ENCODE measurements around the gene RPL18. TPM values are rescaled to one million over a fixed set of nuclear protein-coding genes. Genes with fewer than 3 reads are reported as not detected.

Gene RPL18
- total RNA-seq, 1 donor from 2014 or later, result 1,683 TPM

DNA sequence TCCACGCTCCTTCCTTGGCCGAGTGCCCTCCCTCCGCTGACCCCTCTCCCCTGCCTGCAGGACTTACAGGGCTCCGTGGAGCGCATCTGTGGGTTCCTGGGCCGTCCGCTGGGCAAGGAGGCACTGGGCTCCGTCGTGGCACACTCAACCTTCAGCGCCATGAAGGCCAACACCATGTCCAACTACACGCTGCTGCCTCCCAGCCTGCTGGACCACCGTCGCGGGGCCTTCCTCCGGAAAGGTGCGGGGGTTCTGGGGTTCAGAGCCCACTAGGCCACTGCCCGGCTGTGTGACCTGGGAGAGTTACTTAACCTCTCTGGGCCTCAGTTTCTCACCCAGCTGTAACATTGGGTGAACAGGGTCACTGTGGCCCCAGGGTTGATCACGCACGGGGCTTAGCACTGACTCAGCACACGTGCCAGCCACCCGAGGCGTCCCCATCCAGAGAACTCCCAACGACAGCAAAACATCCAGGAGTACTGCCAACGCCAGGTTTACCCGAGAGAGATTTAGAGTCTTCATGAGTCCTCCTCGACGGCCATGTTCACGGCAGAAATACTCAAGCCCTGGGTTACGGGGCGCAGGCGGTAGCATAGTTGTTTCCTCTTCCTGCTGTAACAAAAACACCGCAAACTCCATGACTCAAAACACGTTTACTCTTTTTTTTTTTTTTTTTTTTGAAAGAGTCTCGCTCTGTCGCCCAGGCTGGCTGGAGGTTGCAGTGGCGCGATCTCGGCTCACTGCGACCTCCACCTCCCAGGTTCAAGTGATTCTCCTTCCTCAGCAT lies 22.1 kb downstream of the RPL18 start:
- DNase-seq (ENCODE audit: low spot score), result no peak
- no peaks in the 10 kb centered on the region for H3K4me1 Mint-ChIP-seq (ENCODE audit: unreplicated experiment)
- H3K27ac Mint-ChIP-seq (ENCODE audit: unreplicated experiment), result no peak overlapping the region
- TF ChIP-seq, protein P1, sequence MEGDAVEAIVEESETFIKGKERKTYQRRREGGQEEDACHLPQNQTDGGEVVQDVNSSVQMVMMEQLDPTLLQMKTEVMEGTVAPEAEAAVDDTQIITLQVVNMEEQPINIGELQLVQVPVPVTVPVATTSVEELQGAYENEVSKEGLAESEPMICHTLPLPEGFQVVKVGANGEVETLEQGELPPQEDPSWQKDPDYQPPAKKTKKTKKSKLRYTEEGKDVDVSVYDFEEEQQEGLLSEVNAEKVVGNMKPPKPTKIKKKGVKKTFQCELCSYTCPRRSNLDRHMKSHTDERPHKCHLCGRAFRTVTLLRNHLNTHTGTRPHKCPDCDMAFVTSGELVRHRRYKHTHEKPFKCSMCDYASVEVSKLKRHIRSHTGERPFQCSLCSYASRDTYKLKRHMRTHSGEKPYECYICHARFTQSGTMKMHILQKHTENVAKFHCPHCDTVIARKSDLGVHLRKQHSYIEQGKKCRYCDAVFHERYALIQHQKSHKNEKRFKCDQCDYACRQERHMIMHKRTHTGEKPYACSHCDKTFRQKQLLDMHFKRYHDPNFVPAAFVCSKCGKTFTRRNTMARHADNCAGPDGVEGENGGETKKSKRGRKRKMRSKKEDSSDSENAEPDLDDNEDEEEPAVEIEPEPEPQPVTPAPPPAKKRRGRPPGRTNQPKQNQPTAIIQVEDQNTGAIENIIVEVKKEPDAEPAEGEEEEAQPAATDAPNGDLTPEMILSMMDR (IDR thresholded peaks at IDR 0.05; ENCODE audit: unreplicated experiment), result no peak
- no peak overlapping the region for H3K4me3 Mint-ChIP-seq (ENCODE audit: unreplicated experiment)
- no peaks in the 10 kb centered on the region for H3K36me3 Mint-ChIP-seq (ENCODE audit: low read depth, unreplicated experiment)
- H3K27me3 Mint-ChIP-seq (ENCODE audit: unreplicated experiment), result peaks cover 7% of the 10 kb centered on the region
- no peaks in the 10 kb centered on the region for H3K9me3 Mint-ChIP-seq (ENCODE audit: unreplicated experiment)

DNA sequence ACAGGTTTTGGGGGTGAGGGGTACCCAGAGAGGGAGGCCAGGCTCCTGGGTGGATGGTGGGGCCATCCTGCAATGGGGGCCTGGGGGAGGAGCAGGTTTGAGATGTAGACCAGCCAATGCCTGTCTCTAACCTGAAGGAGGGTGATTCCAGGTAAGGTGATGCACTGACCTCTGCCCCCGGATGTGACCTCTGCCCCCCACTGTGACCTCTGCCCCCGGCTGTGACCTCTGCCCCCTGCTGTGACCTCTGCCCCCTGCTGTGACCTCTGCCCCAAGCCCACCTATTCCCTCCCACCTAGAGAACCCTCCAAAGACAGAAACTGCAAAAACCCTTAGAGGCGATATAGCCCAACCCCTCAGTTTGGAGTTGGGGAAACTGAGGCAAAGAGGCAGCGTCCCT lies 22.7 kb downstream of the RPL18 start:
- TF ChIP-seq, protein P1 (IDR thresholded peaks at IDR 0.05; ENCODE audit: unreplicated experiment), result no peak

DNA sequence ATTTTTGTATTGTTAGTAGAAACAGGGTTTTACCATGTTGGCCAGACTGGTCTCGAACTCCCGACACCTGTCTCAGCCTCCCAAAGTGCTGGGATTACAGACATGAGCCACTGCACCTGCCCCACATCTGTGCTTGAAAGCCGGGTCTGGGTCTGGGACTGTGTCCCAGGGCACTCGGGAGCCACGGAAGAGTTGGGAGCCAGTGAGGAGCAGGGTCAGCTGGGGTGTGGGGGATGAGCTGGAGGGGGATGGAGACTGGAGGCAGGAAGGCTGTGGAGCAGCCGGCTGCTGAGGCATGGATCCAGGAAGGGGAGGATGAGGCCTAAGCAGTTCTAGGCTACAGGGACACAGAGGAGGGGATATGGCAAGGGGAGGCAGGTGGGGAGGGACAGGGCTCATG lies 23.1 kb downstream of the RPL18 start:
- H3K9me3 Mint-ChIP-seq (ENCODE audit: unreplicated experiment), result no peaks in the 10 kb centered on the region
- H3K27me3 Mint-ChIP-seq (ENCODE audit: unreplicated experiment), result peaks cover 9% of the 10 kb centered on the region
- H3K36me3 Mint-ChIP-seq (ENCODE audit: low read depth, unreplicated experiment), result no peaks in the 10 kb centered on the region
- H3K27ac Mint-ChIP-seq (ENCODE audit: unreplicated experiment), result no peak overlapping the region
- TF ChIP-seq, protein P1 (IDR thresholded peaks at IDR 0.05; ENCODE audit: unreplicated experiment), result no peak
- DNase-seq (ENCODE audit: low spot score), result no peak
- no peak overlapping the region for H3K4me3 Mint-ChIP-seq (ENCODE audit: unreplicated experiment)
- no peaks in the 10 kb centered on the region for H3K4me1 Mint-ChIP-seq (ENCODE audit: unreplicated experiment)

More for the DNA sequence above, 22.7 kb downstream of the RPL18 start:
- H3K27me3 Mint-ChIP-seq (ENCODE audit: unreplicated experiment), result peaks cover 9% of the 10 kb centered on the region
- no peaks in the 10 kb centered on the region for H3K36me3 Mint-ChIP-seq (ENCODE audit: low read depth, unreplicated experiment)
- H3K4me1 Mint-ChIP-seq (ENCODE audit: unreplicated experiment), result no peaks in the 10 kb centered on the region
- no peak overlapping the region for H3K27ac Mint-ChIP-seq (ENCODE audit: unreplicated experiment)
- no peak for DNase-seq (ENCODE audit: low spot score)
- no peak overlapping the region for H3K4me3 Mint-ChIP-seq (ENCODE audit: unreplicated experiment)
- no peaks in the 10 kb centered on the region for H3K9me3 Mint-ChIP-seq (ENCODE audit: unreplicated experiment)

DNA sequence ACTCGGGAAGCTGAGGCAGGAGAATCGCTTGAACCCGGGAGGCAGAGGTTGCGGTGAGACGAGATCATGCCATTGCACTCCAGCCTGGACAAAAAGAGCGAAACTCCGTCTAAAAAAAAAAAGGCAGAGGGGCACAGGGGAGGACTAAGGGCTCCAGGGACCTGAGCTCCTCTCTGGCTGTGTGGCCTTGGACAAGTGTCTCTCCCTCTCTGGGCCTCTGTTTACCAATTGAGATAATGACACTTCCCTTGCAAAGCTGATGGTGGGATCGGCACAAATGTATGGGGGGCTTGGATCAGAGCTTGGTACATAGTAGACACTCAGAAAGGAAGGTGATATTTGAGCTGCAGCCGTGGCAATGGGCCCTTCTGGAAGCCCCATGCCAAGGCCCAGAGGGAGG lies 23.8 kb downstream of the RPL18 start:
- no peak for DNase-seq (ENCODE audit: low spot score)
- TF ChIP-seq, protein P1 (IDR thresholded peaks at IDR 0.05; ENCODE audit: unreplicated experiment), result no peak
- Mint-ChIP-seq H3K4me1 (ENCODE audit: unreplicated experiment) (no peaks in the 10 kb centered on the region), H3K27ac (ENCODE audit: unreplicated experiment) (no peak overlapping the region), H3K4me3 (ENCODE audit: unreplicated experiment) (peak overlapping the region; percentile 31), H3K27me3 (ENCODE audit: unreplicated experiment) (peaks cover 9% of the 10 kb centered on the region), H3K36me3 (ENCODE audit: low read depth, unreplicated experiment) (no peaks in the 10 kb centered on the region), H3K9me3 (ENCODE audit: unreplicated experiment) (no peaks in the 10 kb centered on the region)

DNA sequence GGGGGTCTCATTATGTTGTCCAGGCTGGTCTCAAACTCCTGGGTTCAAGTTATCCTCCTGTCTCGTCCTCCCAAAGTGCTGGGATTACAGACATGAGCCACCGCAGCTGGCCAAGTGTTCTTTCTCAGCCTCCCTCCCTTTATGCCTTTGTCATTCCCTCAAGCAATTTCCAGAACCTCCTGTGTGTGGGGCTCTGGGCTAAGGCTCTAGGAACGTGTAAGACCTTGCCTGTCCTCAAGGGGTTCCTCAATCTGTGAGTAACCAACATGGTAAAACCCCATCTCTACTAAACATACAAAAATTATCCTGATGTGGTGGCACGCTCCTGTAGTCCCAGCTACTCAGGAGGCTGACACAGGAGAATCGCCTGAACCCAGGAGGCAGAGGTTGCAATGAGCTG lies 28.0 kb downstream of the RPL18 start:
- Mint-ChIP-seq H3K9me3 (ENCODE audit: unreplicated experiment) (no peaks in the 10 kb centered on the region), H3K27me3 (ENCODE audit: unreplicated experiment) (peaks cover 7% of the 10 kb centered on the region), H3K4me3 (ENCODE audit: unreplicated experiment) (no peak overlapping the region), H3K27ac (ENCODE audit: unreplicated experiment) (no peak overlapping the region), H3K4me1 (ENCODE audit: unreplicated experiment) (peaks cover 5% of the 10 kb centered on the region), H3K36me3 (ENCODE audit: low read depth, unreplicated experiment) (no peaks in the 10 kb centered on the region)
- TF ChIP-seq, protein P1 (IDR thresholded peaks at IDR 0.05; ENCODE audit: unreplicated experiment), result no peak
- DNase-seq (ENCODE audit: low spot score), result no peak
